Brain pericyte (primary cell): ENCODE results near the gene SLC25A6.
"Not testable (repeated sequence)": the region's sequence is repeated elsewhere in the genome, so short reads cannot be mapped to it uniquely, and the experiment has no call there.

Experiments
- DNase-seq: peaks from one replicate; pipeline ENCODE4 v3.0.0-alpha.2; 2012; ENCODE audit warnings: low read depth, low spot score

SLC25A6 gene

DNA sequence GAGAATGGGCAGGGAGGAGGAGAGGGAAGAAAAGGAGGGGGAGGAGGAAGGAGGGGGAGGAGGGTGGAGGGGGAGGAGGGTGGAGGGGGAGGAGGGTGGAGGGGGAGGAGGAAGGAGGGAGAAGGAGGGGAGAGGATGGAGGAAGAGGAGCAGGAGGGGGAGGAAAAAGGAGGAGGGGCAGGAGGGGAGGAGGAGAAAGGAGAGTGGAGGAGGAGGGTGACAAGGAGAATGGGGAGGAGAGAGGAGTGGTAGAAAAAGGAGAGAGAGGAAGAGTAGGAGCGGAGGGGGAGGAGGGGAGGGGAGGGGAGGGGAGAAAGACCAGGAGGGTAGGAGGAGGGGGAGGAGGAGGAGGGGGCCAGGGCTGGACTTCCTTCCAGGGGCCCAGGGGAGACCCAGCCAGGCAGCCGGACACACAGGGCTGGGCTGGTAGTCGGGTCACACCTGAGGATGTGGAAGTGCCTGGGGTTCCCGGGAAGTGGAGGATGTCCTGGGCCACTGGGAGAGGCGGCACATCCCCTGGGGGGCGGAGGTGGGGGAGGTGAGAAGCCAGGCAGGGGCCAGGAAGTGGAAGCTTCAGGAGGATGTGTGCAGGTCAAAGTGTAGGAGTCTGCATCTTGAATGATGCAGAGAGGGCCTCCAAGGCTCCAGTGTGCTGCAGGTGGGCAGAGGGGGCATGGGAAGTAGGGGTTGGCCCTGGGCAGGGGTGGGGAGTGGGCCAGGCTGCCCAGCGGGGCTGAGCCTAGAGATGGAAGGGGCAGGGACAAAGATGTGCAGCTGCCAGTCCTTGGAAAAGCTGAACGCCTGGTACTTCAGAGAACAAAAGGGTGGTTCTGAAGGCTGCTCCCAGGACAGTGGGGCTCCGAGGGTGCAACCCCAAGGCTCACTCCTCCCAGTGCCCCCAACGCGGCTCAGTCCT lies 36.5 kb downstream of the SLC25A6 start:
- DNase-seq, result no peak

DNA sequence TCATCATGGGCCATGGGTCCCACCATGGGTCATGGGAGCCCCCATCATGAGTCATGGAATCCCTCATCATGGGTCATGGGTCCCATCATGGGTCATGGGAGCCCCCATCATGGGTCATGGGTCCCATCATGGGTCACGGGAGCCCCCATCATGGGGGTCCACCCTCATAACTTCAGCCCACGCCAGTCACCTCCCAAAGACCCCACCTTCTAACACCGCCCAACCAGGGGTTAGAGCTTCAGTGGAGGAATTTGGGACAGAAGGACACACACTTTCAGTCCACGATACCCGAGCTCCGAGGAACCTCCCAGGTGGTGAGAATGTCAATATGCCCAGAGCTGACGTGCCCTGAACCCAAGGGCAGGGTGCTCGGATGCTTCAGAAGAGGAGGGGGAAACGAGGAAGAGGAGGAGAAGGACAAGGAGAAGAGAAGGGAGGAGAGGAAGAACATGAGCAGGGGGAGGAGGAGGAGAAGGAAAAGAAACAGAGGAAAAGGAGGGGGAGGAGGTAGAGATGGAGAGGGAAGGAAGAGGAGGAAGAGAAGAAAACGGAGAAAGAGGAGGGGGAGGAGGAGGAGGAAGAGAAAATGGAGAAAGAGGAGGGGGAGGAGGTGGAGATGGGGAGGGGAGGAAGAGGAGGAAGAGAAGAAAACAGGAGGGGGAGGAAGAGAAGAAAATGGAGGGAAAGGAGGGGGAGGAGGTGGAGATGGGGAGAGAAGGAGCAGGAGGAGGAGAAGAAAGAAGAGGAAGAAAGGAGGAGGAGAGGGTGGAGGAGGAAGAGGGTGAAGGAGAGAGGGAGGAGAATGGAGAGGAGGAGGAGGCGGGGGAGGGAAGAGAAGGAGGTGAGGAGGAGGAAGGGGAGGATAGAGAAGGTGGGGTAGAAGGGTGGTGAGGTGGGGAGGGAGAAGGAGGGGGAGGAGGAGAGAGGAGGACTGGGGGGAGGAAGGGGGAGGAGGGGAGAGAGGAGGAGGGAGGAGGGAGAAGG lies 37.6 kb downstream of the SLC25A6 start:
- no peak for DNase-seq

DNA sequence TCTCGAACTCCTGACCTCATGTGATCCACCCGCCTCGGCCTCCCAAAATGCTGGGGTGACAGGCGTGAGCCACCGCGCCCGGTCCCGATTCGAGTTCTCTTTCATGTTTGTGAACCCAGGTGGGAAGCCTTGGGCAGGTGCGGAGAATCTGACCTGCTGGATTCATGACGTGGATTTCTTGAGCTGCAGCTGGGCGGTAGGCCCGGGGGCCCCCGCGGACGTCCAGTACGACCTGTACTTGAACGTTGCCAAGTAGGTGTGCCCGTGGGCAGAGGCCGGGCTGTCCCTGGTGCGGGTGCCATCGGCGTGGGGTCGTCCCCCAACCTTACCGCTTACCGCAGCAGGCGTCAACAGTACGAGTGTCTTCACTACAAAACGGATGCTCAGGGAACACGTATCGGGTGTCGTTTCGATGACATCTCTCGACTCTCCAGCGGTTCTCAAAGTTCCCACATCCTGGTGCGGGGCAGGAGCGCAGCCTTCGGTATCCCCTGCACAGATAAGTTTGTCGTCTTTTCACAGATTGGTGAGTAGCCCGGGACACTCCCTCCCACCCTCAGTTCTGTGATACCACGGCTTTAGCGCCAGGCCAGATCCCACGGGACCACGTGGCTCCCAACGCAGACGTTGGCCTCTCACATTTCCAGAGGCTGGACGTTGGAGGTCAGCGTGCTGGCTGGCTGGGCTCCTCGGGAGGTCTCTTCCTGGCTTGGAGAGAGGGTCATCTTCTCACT lies 39.8 kb downstream of the SLC25A6 start:
- no peak for DNase-seq

DNA sequence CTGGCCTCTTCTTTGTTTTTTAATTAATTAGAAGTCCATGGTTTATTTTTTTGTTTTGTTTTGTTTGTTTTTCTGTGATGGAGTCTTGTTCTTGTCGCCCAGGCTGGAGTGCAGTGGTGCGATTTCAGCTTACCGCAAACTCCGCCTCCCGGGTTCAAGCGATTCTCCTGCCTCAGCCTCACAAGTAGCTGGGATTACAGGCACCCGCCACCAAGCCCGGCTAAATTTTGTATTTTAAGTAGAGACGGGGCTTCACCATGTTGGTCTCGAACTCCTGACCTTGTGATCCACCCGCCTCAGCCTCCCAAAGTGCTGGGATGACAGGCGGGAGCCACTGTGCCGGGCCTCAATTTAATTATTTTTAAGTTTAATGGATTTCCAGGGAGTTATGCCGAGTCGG lies 42.3 kb downstream of the SLC25A6 start:
- DNase-seq, result not testable (repeated sequence)

DNA sequence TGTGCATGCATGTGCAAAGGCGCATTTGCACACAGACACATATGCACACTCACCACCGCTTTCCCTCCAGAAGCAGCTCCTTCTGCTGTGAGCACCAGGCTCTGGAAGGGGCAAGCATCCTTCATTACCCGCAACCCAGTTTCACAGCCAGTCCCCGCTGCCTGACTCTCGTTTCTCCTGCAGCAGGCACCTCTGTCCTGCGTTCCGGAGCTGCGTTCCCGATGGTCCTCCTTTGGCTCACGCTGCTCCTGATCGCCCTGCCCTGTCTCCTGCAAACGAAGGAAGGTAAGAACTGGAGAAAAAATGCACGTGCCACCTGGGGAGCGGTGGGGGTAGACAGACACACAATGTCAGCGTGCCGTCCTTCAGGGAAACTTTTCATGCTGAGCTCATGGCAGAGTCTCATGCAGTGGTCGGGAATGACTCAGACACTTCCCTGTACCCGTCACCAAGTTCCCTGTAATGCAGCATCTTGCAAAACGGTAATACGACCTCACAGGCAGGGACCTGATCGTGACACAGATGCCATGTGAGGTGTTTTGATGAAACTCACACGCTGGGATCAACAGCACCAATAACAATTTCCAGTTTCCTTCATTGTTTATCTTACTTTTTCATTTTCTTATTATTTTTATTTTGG lies 50.2 kb downstream of the SLC25A6 start:
- DNase-seq, result no peak

DNA sequence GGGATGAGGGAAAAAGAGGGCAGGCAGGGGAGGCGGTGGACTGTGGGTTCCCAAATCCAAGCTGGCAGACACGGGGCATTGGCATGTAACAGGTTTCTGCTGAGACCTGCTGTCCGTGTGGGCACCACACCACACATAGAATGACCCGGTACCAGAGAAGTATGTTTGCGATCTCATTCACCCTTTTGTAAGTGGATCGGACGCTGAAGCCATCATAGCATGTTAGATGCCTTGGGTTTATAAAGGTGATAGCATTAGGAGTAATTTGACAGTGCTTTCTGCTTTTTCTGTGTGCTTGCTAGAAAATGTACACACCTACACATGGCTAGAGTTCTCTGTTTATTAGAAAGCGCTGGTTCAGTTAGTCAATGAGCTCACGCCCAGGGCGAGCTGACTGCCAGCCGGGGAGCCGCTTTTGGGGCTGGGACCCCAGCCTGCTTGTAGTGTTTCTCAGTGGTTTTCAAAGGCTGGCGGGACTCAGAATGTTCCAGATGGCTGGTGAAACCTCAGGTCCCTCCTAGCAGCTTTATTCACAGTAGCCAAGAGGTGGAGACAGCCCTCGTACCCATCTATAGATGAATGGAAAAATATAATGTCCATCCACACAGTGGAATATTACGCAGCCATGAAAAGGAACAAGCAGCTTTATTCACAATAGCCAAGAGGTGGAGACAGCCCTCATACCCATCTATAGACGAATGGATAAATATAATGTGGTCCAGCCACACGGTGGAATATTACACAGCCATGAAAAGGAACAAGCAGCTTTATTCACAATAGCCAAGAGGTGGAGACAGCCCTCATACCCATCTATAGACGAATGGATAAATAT lies 54.7 kb downstream of the SLC25A6 start:
- DNase-seq, result no peak

DNA sequence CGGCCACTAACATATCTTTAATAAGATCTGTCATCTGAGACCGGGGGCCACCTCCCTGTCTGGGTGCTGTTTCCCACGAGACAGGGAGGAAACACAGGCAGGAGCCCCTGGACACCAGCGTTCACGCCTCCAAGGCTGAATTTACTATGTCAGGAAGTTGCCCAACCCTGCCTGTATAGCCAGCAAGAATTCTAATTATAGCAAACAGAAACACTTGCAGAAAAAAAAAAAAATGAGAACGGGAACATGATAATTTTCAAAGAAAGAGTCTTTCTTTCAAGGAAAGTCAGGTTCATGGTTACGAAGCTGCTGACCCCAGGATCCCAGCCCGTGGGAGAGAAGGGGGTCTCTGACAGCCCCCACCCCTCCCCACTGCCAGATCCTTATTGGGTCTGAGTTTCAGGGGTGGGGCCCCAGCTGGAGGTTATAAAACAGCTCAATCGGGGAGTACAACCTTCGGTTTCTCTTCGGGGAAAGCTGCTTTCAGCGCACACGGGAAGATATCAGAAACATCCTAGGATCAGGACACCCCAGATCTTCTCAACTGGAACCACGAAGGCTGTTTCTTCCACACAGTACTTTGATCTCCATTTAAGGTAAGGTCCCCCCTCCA lies 55.5 kb downstream of the SLC25A6 start, which contains the start of gene IL3RA:
Gene IL3RA, plus strand, starts transcription at position 455 of the 613 bp plus-strand sequence. CDS start 4,981 bp downstream, outside the sequence.
- no peak for DNase-seq
